IPS DF 4.7 (cell line): ENCODE measurements around the gene TMIGD3.

Experiments
- DNase-seq: peaks from one replicate; pipeline ENCODE4 v3.0.0-alpha.2; 2013; ENCODE audit warnings: low spot score; ENCODE audit errors: extremely low read depth

TMIGD3 gene

GRCh38 chr1:111507411-111508201, 4.2 kb upstream of the TMIGD3 start:
- DNase-seq = peak; percentile 38

- DNase-seq = no peak
Observed at GRCh38 chr1:111506561-111506960, 3.1 kb upstream of the TMIGD3 start.

- no peak for DNase-seq
Observed at GRCh38 chr1:111505641-111506119, 2.2 kb upstream of the TMIGD3 start.

DNA sequence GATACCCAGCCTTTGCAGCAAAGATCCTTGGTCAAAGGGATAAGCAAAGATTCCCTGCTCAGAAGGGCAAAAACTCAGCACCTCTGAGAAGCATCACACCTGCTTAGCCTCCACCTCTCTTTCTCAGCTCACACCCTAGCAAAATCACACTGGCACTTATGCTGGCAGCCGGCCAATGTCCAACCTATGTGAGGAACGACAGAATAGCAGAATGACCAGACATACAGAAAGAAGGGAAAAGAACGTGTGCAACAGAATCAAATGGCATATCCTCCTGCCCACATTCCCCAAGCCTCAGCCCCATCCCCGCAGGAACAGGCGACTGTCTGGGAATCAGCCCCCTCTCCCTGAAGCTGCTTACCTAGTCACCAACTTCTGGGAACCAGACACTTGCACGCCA, 664 bp upstream of the TMIGD3 start:
- no peak for DNase-seq

GRCh38 chr1:111501645-111502044, 1.8 kb downstream of the TMIGD3 start:
- no peak for DNase-seq

GRCh38 chr1:111499026-111499785, 4.2 kb downstream of the TMIGD3 start:
- no peak for DNase-seq

DNA sequence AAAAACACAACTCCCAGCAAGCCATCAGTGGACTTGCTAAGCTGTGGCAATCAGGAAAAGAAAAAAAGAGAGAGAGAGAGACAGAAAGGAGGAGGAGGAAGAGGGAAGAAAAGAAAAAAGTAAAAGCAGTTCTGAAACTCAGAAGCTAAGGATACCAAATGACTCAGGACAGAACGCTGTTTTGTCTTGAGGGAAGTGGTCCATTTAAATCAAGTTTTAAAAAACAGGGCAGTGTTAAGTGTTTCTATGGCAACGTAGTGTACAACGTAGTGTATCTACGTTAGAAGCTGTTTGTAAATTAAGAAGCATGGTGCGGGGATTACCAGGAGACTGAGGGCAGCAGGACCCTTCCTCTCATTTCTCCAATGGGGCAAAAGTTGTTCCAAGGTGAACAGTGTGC, 5.8 kb downstream of the TMIGD3 start:
- DNase-seq = no peak

DNA sequence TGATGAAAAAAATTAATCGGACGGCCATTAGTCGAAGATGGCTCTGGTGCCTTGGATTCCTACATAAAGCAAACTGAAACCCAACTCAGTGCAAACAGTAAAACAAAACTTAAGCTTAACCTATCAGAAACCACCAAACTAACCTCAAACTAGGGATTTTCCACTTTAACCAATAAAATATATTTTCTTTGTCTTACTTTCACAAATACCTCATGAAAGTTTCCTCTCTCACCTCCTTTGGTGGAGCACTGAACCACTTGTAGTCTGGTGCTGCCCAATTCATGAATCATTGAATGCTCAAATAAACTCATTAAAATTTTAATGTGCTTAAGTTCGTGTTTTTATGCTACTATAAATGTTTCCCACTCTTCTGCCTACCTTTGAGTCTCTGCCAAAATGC, 7.0 kb downstream of the TMIGD3 start:
- DNase-seq = no peak

DNA sequence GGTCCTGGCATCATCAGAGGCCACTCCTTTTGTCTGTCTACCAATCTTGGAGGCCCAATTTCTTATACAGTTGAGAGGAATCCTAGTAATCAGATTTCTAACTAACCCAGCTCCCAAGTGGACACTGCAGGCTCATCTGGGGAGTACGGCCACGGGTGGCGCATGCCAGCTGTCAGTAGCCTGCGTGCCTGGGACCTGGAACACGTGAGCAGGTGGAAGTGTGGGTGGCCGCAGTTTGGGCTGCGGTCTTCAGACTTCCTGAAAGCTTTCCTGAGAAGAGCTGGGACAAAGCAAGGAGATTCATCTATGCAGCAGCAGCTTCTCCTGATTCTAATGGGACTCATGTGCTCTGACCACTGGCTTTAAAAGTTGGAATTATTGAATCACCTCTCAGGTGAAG, 12.4 kb downstream of the TMIGD3 start:
- DNase-seq = no peak

GRCh38 chr1:111490220-111490619, 13.2 kb downstream of the TMIGD3 start:
- no peak for DNase-seq

DNA sequence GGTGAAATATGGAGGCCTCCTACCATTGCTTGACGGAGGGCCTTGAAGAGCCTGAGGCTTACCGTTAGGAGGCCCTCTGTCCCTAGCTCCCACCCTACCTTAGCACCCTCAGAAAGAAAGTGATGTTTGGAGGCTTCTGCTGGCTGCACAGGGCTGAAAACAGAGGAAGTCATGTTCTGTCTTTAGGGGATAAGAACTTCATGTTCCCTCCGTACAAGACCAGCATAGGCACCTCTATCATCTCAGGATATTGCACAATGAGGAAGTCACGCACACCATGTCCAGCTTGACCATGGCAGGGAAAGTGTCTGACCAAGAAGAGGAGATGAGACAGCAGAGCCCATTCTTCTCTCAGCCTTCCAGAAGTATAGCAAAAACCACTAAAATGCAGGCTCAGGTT, 13.8 kb downstream of the TMIGD3 start:
- DNase-seq = no peak

- DNase-seq = no peak
Observed at GRCh38 chr1:111488669-111489068, 14.8 kb downstream of the TMIGD3 start.

GRCh38 chr1:111487133-111487532, 16.3 kb downstream of the TMIGD3 start:
- DNase-seq = no peak

- DNase-seq = no peak
Observed at GRCh38 chr1:111486431-111486830, 17.0 kb downstream of the TMIGD3 start.

DNA sequence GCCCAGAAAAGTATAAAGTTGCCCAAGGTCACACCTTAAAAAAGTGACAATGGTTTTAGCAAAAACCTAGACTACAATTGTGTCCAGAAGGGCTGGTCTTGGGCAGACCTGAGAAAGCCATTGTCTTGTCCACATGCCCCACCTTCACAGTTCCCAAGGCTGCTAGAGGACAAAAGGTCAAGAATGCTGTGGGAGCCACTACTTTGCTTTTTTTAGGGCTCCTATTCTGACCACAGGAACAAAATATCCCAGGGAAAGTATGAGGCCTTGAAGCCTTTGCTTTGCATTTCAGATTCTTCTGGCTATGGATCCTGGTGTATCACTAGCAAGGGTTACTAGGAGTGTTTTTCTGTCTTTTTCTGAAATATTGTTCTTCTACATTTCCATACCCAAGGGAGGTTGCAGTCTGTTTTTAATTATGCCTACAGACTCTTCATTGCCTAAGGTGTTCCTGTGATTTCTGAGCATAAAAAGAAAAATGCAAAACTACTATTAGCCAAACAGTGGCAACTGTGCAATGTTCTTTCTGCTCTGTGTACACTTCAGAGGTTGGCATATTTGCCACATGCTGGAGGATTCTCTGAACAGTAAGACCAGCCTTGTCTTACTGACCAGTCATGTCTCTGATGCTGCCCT, 18.9 kb downstream of the TMIGD3 start:
- no peak for DNase-seq

- DNase-seq = no peak
Observed at GRCh38 chr1:111483876-111484275, 19.6 kb downstream of the TMIGD3 start.

- DNase-seq = no peak
Observed at GRCh38 chr1:111483166-111483565, 20.3 kb downstream of the TMIGD3 start.

DNA sequence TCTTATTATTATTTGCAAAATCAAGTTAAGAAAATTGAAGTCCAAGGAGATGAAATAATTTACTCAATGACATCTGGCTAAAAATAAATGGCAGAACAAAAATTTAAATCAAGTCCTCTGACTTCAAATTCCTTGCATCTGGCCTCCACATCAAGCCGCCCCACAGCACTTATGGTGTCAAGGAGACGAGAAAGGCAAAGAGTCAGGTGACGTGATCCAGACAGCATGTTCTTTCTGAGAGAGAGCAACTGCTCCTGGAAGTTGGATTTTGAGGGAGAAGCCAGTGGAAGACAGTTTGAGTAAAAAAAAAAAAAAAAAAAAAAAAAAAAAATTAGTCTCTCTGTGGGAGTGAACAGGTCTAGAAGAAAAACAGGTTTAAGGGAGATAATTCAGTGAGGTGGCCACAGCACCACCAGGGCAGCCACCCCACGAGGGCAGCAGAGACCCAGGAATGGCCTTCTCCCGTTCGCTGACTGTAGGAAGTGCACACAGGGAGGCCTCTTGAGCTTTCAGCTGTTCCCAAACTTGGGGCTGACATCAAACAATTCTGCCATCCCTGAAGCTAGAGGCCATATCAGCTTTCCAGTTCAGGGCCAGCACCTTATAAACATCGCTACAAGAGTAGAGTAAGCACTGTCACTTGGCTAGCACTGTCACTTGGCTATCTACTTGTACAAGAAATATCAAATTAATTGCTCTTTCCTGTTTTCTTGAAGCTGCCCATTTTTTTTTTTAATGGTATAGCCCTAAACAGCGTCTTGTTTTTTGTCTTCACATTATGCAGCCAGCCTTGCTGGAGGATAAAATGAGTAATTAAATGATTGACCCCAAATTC, 21.8 kb downstream of the TMIGD3 start:
- DNase-seq = peak; percentile 46

DNA sequence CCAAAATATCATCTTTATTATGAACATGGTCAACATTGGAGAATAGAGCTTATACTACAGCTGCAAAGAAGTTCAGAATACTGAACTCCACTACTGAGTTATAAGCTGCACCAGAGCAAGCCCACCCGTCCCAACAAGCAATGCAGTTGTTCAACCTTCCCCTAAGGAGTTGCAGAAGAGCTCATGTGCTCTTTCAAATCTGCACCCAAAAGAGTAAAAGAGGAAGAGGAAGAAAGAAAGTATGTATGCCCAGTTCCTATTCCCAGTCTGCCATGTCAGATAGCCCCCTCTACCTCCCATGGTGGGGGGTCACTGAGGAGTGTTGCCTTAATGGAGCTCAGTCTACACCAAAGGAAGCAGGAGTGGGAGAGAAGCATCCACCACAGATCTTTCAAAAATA, 22.8 kb downstream of the TMIGD3 start:
- DNase-seq = no peak

DNA sequence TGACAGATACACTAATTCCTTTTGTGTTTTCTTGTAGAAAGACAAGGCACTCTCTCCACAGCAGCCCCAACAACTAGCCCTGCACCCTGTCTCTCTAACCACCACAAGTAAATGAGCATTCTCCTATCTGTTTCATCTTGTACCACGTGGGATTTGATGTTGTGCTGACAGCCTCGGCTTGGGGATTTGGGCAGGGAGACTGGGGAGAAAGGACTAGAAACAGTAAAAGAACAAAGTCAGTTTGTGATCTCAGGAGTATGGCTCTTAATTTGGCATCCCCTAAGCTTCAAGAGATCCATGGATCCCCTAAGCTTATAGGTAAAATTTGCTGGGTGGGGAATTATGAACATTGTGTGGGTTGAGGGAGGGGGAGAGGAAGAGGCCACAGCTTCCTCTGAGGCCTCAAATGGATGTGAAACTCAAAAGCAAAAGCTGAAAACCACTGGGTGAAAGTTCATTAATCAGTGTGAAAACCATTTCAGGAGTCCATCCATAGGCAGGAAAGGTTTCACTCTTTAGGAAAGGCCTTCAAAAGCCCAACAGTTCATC, 26.6 kb downstream of the TMIGD3 start:
- no peak for DNase-seq

- DNase-seq = no peak
Observed at GRCh38 chr1:111476214-111476613, 27.2 kb downstream of the TMIGD3 start.
